Femur (tissue), 1 donor: ENCODE results near the gene BAZ2B.
"Not testable (repeated sequence)": the region's sequence is repeated elsewhere in the genome, so short reads cannot be mapped to it uniquely, and the experiment has no call there.

Experiments
- DNase-seq: peaks from one replicate; pipeline ENCODE4 v3.0.0-alpha.2; 2017

Gene BAZ2B

GRCh38 chr2:159399716-159400415, 216.5 kb downstream of the BAZ2B start:
- no peak for DNase-seq

- DNase-seq: no peak
Observed at GRCh38 chr2:159396799-159397198, 219.5 kb downstream of the BAZ2B start.

GRCh38 chr2:159382447-159383028, 233.8 kb downstream of the BAZ2B start:
- DNase-seq: no peak

- no peak for DNase-seq
Observed at GRCh38 chr2:159381574-159381973, 234.8 kb downstream of the BAZ2B start.

GRCh38 chr2:159380685-159381239, 235.6 kb downstream of the BAZ2B start:
- DNase-seq: no peak

- no peak for DNase-seq
Observed at GRCh38 chr2:159379181-159379580, 237.2 kb downstream of the BAZ2B start.

- DNase-seq: no peak
Observed at GRCh38 chr2:159375241-159375640, 241.1 kb downstream of the BAZ2B start.

GRCh38 chr2:159371506-159371905, 244.8 kb downstream of the BAZ2B start:
- no peak for DNase-seq

- no peak for DNase-seq
Observed at GRCh38 chr2:159366538-159366937, 249.8 kb downstream of the BAZ2B start.

- no peak for DNase-seq
Observed at GRCh38 chr2:159362816-159363251, 253.5 kb downstream of the BAZ2B start.

GRCh38 chr2:159362094-159362493, 254.3 kb downstream of the BAZ2B start:
- DNase-seq: no peak

- DNase-seq: not testable (repeated sequence)
Observed at GRCh38 chr2:159361603-159362002, 254.7 kb downstream of the BAZ2B start.

- no peak for DNase-seq
Observed at GRCh38 chr2:159356053-159356554, 260.2 kb downstream of the BAZ2B start.

GRCh38 chr2:159351977-159352376, 264.4 kb downstream of the BAZ2B start:
- no peak for DNase-seq

- DNase-seq: no peak
Observed at GRCh38 chr2:159349674-159350299, 266.6 kb downstream of the BAZ2B start.

GRCh38 chr2:159326569-159327255, 289.6 kb downstream of the BAZ2B start:
- DNase-seq: no peak

- DNase-seq: no peak
Observed at GRCh38 chr2:159322419-159322818, 293.9 kb downstream of the BAZ2B start.

GRCh38 chr2:159317392-159318088, 298.8 kb downstream of the BAZ2B start:
- no peak for DNase-seq

- no peak for DNase-seq
Observed at GRCh38 chr2:159307942-159308341, 308.4 kb downstream of the BAZ2B start.

- no peak for DNase-seq
Observed at GRCh38 chr2:159300586-159300985, 315.8 kb downstream of the BAZ2B start.

GRCh38 chr2:159298967-159299366, 317.4 kb downstream of the BAZ2B start:
- DNase-seq: no peak

- no peak for DNase-seq
Observed at GRCh38 chr2:159297042-159297707, 319.2 kb downstream of the BAZ2B start.
